CD4-positive, alpha-beta T cell (primary cell): ENCODE results near the gene SLC30A5. TPM values are rescaled to one million over a fixed set of nuclear protein-coding genes. Genes with fewer than 3 reads are reported as not detected.

Experiments used
- ATAC-seq: fragments of 200-7000 bp; cut with Tn5 transposase; one replicate; pipeline ENCODE4 v1.10.0; 2022; ENCODE audit warnings: mild to moderate bottlenecking; ENCODE audit not compliant: poor library complexity
- CTCF ChIA-PET: fragments of 350-600 bp; sonication (Branson Sonifier 250); formaldehyde crosslinking; loops from one replicate; lab custom pipeline; 2021; ENCODE audit warnings: antibody characterized with exemption, inconsistent platforms; lab: Charles Lee
- POLR2A ChIA-PET: fragments of 350-600 bp; sonication (Branson Sonifier 250); formaldehyde crosslinking; loops from one replicate; lab custom pipeline; 2021; ENCODE audit warnings: antibody characterized with exemption, inconsistent platforms; lab: Charles Lee
- DNase-seq, 14 experiments: peaks; one replicate each; pipeline ENCODE4 v3.0.0-alpha.2; 2013 to 2020; ENCODE audit warnings: mixed read lengths in 2 of 14
- H3K27ac ChIP-seq, 2 donors: one replicate each; pipeline versions ENCODE4 v1.5.1 to v1.7.0; 2013; ENCODE audit warnings: low read length in 2 of 2, low read depth in 1 of 2, mild to moderate bottlenecking in 1 of 2
- H3K27me3 ChIP-seq, 2 experiments: 1 replicate in 1 of 2; 2 replicates in 1 of 2; pipeline versions ENCODE4 v1.6.1 to v1.7.0; 2013; ENCODE audit warnings: low read length in 2 of 2, control low read depth in 1 of 2, mild to moderate bottlenecking in 1 of 2, moderate library complexity in 1 of 2; ENCODE audit not compliant: insufficient read depth in 2 of 2, control insufficient read depth in 1 of 2
- H3K36me3 ChIP-seq: one replicate; pipeline ENCODE4 v1.6.1; 2013; ENCODE audit warnings: low read length, control low read depth; ENCODE audit not compliant: insufficient read depth
- H3K4me1 ChIP-seq: one replicate; pipeline ENCODE4 v1.6.1; 2013; ENCODE audit warnings: low read length, control low read depth; ENCODE audit not compliant: insufficient read depth
- H3K4me3 ChIP-seq: one replicate; pipeline ENCODE4 v1.5.1; 2013; ENCODE audit warnings: mild to moderate bottlenecking, low read length, moderate library complexity
- H3K9me3 ChIP-seq, 2 experiments: 1 replicate in 1 of 2; 2 replicates in 1 of 2; pipeline versions ENCODE4 v1.6.1 to v1.7.0; 2013; ENCODE audit warnings: low read length in 2 of 2, mild to moderate bottlenecking in 2 of 2, control low read depth in 1 of 2, moderate library complexity in 1 of 2; ENCODE audit not compliant: control insufficient read depth in 1 of 2, insufficient read depth in 1 of 2
- H3K27ac Mint-ChIP-seq: one replicate; pipeline ENCODE4 v1.8.0; 2020; ENCODE audit warnings: mixed read lengths
- H3K27me3 Mint-ChIP-seq: one replicate; pipeline ENCODE4 v1.8.0; 2021; ENCODE audit warnings: mixed read lengths
- H3K36me3 Mint-ChIP-seq: one replicate; pipeline ENCODE4 v1.8.0; 2021; ENCODE audit warnings: low read depth, mixed read lengths
- H3K4me1 Mint-ChIP-seq: one replicate; pipeline ENCODE4 v1.8.0; 2021; ENCODE audit warnings: low read depth, mixed read lengths
- H3K4me3 Mint-ChIP-seq: one replicate; pipeline ENCODE4 v1.8.0; 2020; ENCODE audit warnings: mild to moderate bottlenecking, mixed read lengths
- H3K9me3 Mint-ChIP-seq: one replicate; pipeline ENCODE4 v1.8.0; 2020; ENCODE audit warnings: mixed read lengths
- intact Hi-C, 2 experiments: fragments of 100-400 bp; cut with DNase I in 1 of 2; cut with micrococcal nuclease in 1 of 2; formaldehyde crosslinking; loops; one replicate each; pipeline versions ENCODE4 v1.15.1 to v1.9.0; 2023 to 2025; cut with DNase I, micrococcal nuclease
- total RNA-seq, 174 experiments: library from RNA in 2 of 174; stranded (reverse) in 2 of 174; gene quantifications; one replicate each; pipeline ENCODE4 v1.2.3 and lab custom pipeline; 2021 to 2026
- TF ChIP-seq, protein P1 (sequence below): fragments of 200-600 bp; IDR thresholded peaks from one replicate; pipeline ENCODE4 v1.8.0; 2022; ENCODE audit warnings: antibody characterized with exemption, mild to moderate bottlenecking

Gene SLC30A5
- total RNA-seq, 2 experiments from 2014 or later, result 16.9 to 17.2 TPM

DNA sequence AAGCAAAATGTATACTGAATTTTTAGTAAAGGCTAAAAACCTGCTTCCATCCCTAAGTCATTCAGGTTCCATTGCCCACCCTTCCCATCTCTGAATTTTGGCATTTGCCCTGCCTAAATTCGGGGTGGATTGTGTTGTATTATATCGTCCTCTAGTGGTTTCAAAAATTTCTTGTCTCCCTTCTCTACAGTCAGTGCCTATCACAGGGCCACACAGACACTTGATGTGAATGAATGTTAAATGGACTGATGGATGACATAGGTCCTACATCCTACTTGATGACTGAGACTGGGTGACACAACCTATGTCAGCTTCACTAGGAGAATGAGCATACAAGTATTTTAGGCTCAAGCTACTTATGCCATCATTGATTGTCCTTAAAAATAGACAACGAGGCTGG lies 45.6 kb upstream of the SLC30A5 start:
- POLR2A ChIA-PET, result no interaction called here
- intact Hi-C loops, result no loop called here

DNA sequence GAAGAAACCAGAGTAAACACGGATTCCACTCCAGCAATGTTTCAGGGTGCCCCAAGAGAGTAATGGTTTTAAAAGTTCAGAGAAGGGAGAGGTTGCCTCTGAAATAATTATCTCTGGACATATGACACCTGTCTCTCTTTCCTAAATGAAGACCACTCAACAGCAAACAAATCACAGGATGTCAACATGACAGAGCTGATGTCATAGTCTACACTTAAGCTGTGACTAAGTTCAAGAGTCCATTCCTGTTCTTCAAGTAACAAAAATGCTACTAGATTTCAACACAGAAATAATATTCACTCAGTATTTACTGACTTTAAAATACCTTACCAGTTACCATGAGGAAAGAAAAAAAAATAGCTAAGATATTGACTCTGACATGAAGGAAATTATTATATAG lies 44.7 kb upstream of the SLC30A5 start:
- ATAC-seq (no peak), DNase-seq (no peak)
- ChIA-PET POLR2A (no interaction called here), CTCF (interaction anchor here (1.9 kb wide), 1 partner anchor 44 kb away, joined by 5 read pairs; the partner anchor contains the start of gene SLC30A5)
- Histone ChIP-seq H3K27me3 (no peaks in the 10 kb centered on the region), H3K9me3 (no peaks in the 10 kb centered on the region), H3K36me3 (no peaks in the 10 kb centered on the region), H3K4me1 (no peaks in the 10 kb centered on the region), H3K27ac (no peak overlapping the region), H3K4me3 (no peak overlapping the region)
- no peaks in the 10 kb centered on the region for H3K4me1 Mint-ChIP-seq
- TF ChIP-seq, protein P1, sequence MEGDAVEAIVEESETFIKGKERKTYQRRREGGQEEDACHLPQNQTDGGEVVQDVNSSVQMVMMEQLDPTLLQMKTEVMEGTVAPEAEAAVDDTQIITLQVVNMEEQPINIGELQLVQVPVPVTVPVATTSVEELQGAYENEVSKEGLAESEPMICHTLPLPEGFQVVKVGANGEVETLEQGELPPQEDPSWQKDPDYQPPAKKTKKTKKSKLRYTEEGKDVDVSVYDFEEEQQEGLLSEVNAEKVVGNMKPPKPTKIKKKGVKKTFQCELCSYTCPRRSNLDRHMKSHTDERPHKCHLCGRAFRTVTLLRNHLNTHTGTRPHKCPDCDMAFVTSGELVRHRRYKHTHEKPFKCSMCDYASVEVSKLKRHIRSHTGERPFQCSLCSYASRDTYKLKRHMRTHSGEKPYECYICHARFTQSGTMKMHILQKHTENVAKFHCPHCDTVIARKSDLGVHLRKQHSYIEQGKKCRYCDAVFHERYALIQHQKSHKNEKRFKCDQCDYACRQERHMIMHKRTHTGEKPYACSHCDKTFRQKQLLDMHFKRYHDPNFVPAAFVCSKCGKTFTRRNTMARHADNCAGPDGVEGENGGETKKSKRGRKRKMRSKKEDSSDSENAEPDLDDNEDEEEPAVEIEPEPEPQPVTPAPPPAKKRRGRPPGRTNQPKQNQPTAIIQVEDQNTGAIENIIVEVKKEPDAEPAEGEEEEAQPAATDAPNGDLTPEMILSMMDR, result no peak
- no peaks in the 10 kb centered on the region for H3K27me3 Mint-ChIP-seq
- H3K9me3 Mint-ChIP-seq, result no peaks in the 10 kb centered on the region
- no peak overlapping the region for H3K4me3 Mint-ChIP-seq
- intact Hi-C loops, result no loop called here
- H3K27ac Mint-ChIP-seq, result no peak overlapping the region
- no peaks in the 10 kb centered on the region for H3K36me3 Mint-ChIP-seq

More for the DNA sequence above, 45.6 kb upstream of the SLC30A5 start:
- H3K4me1 ChIP-seq, result no peaks in the 10 kb centered on the region
- H3K4me3 ChIP-seq, result no peak overlapping the region
- no peaks in the 10 kb centered on the region for H3K27me3 Mint-ChIP-seq
- no peak overlapping the region for H3K4me3 Mint-ChIP-seq
- no peaks in the 10 kb centered on the region for H3K36me3 Mint-ChIP-seq
- H3K9me3 Mint-ChIP-seq, result no peaks in the 10 kb centered on the region
- no peaks in the 10 kb centered on the region for H3K4me1 Mint-ChIP-seq
- H3K9me3 ChIP-seq, result no peaks in the 10 kb centered on the region
- CTCF ChIA-PET, result interaction anchor here (1.4 to 1.9 kb wide), 1 partner anchor 45 kb away, joined by 5 to 6 read pairs; the partner anchor contains the start of gene SLC30A5
- no peaks in the 10 kb centered on the region for H3K36me3 ChIP-seq
- H3K27ac ChIP-seq, result no peak overlapping the region
- TF ChIP-seq, protein P1, result no peak
- no peak overlapping the region for H3K27ac Mint-ChIP-seq
- no peaks in the 10 kb centered on the region for H3K27me3 ChIP-seq
- ATAC-seq, result no peak
- DNase-seq, result peak in 1 of 14 experiments; percentile 10

DNA sequence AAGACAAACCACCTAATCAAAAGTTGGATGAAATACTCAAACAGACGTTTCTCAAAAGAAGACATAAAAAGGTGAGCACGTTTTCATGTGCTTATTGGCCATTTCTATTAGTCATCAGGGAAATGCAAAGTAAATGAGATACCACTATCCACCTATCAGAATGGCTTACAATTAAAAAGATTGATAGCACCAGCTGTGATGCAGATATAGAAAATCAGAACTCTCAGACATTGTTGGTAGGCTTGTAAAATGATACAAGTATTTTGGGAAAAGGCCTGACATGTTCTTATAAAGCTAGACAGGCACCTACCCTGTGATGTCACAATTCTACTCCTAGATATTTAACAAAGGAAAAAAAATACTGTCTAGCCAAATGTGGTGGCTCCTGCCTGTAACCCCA lies 44.0 kb upstream of the SLC30A5 start:
- POLR2A ChIA-PET, result no interaction called here
- Histone ChIP-seq H3K27me3 (no peaks in the 10 kb centered on the region), H3K4me1 (no peaks in the 10 kb centered on the region), H3K36me3 (no peaks in the 10 kb centered on the region), H3K4me3 (no peak overlapping the region), H3K9me3 (no peaks in the 10 kb centered on the region), H3K27ac (no peak overlapping the region)
- H3K4me3 Mint-ChIP-seq, result no peak overlapping the region
- no peaks in the 10 kb centered on the region for H3K27me3 Mint-ChIP-seq
- CTCF ChIA-PET, result interaction anchor here (1.9 kb wide), 1 partner anchor 44 kb away, joined by 5 read pairs; the partner anchor contains the start of gene SLC30A5
- no peak for ATAC-seq
- no peaks in the 10 kb centered on the region for H3K4me1 Mint-ChIP-seq
- intact Hi-C loops, result no loop called here
- no peaks in the 10 kb centered on the region for H3K36me3 Mint-ChIP-seq
- DNase-seq, result no peak
- H3K9me3 Mint-ChIP-seq, result no peaks in the 10 kb centered on the region
- H3K27ac Mint-ChIP-seq, result no peak overlapping the region
- TF ChIP-seq, protein P1, result no peak
